ENCODE measurements around the gene TMEM86B. TPM values are rescaled to one million over a fixed set of nuclear protein-coding genes. Genes with fewer than 3 reads are reported as not detected.

Gene TMEM86B
- total RNA-seq = 6.4 TPM

GRCh38 chr19:55228403-55229031 lies at the start of gene TMEM86B:
Gene TMEM86B (minus strand): TSS chr19:55228763. CDS start chr19:55228741, 22 bp downstream.
- DNase-seq (ENCODE audit: low spot score) = no peak

- DNase-seq (ENCODE audit: low spot score) = no peak
Measured at GRCh38 chr19:55277494-55277893, 48.9 kb upstream of the TMEM86B start.

- DNase-seq (ENCODE audit: low spot score) = no peak
Measured at GRCh38 chr19:55276720-55277430, 48.3 kb upstream of the TMEM86B start.

GRCh38 chr19:55275851-55276719 lies 47.5 kb upstream of the TMEM86B start:
- no peak for DNase-seq (ENCODE audit: low spot score)

- DNase-seq (ENCODE audit: low spot score) = no peak
Measured at GRCh38 chr19:55273978-55274707, 45.6 kb upstream of the TMEM86B start.

GRCh38 chr19:55272142-55272541 lies 43.6 kb upstream of the TMEM86B start:
- no peak for DNase-seq (ENCODE audit: low spot score)

GRCh38 chr19:55270172-55270942 lies 41.8 kb upstream of the TMEM86B start:
- no peak for DNase-seq (ENCODE audit: low spot score)

GRCh38 chr19:55269299-55269698 lies 40.7 kb upstream of the TMEM86B start:
- no peak for DNase-seq (ENCODE audit: low spot score)

- no peak for DNase-seq (ENCODE audit: low spot score)
Measured at GRCh38 chr19:55266840-55267239, 38.3 kb upstream of the TMEM86B start.

GRCh38 chr19:55266404-55266803 lies 37.8 kb upstream of the TMEM86B start:
- no peak for DNase-seq (ENCODE audit: low spot score)

GRCh38 chr19:55265723-55266386 lies 37.3 kb upstream of the TMEM86B start:
- DNase-seq (ENCODE audit: low spot score) = no peak

GRCh38 chr19:55265173-55265572 lies 36.6 kb upstream of the TMEM86B start:
- DNase-seq (ENCODE audit: low spot score) = no peak

GRCh38 chr19:55264531-55264930 lies 36.0 kb upstream of the TMEM86B start:
- DNase-seq (ENCODE audit: low spot score) = no peak

- no peak for DNase-seq (ENCODE audit: low spot score)
Measured at GRCh38 chr19:55262359-55262758, 33.8 kb upstream of the TMEM86B start.

- DNase-seq (ENCODE audit: low spot score) = no peak
Measured at GRCh38 chr19:55261671-55262126, 33.1 kb upstream of the TMEM86B start.

GRCh38 chr19:55259540-55260210 lies 31.1 kb upstream of the TMEM86B start:
- DNase-seq (ENCODE audit: low spot score) = no peak

- DNase-seq (ENCODE audit: low spot score) = peak; percentile 98
Measured at GRCh38 chr19:55258828-55259539, 30.4 kb upstream of the TMEM86B start, which contains the start of gene PPP6R1. Gene PPP6R1 (minus strand): TSS chr19:55259017. CDS start chr19:55247103, 11,914 bp downstream.

- no peak for DNase-seq (ENCODE audit: low spot score)
Measured at GRCh38 chr19:55258476-55258827, 29.9 kb upstream of the TMEM86B start.

Data from ureter (tissue), 1 donor.